Putamen (tissue), 1 donor: ENCODE results near the gene SLC46A3.
"Not testable (repeated sequence)": the region's sequence is repeated elsewhere in the genome, so short reads cannot be mapped to it uniquely, and the experiment has no call there.

ENCODE experiments used
- DNase-seq: peaks from one replicate; pipeline ENCODE4 v3.0.0-alpha.2; 2016; ENCODE audit warnings: low spot score

Gene SLC46A3

DNA sequence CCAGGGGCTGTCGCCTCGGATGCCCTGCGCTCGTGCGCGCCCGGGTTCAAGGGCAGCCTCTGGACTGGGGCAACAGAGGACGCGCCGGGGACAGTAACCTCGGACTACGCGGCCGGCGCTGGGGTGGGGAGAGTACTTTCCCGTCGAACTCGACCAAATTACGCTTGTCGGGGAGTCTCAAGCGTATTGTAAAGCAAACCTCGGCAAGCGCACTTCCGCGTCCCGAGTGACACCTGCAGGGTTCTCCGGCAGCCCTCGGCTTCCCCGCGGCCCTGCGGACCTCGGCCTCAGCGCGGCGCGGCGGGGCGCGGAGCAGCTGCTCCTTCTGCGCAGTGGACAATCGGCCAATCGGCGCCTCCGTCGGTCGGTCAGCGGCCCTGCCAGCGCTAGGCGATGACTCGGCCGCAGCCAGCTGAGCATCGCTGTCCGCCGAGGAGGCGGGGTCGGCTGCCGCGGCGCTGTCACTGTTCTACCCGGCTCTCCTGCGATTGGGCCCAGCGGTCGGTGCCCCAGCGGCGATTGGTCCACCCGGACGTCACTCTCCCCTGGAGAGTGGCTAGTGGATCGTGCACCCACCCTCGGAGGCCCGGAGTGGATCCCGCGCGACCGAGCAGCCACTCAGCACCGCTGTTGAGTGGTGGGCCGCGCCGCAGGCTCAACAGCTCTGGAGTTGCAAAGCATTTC lies at the start of gene SLC46A3:
TSS of gene SLC46A3 (minus strand) at position 428 of the 684 bp plus-strand sequence. CDS start 972 bp downstream, outside the sequence.
- peak; percentile 97 for DNase-seq

DNA sequence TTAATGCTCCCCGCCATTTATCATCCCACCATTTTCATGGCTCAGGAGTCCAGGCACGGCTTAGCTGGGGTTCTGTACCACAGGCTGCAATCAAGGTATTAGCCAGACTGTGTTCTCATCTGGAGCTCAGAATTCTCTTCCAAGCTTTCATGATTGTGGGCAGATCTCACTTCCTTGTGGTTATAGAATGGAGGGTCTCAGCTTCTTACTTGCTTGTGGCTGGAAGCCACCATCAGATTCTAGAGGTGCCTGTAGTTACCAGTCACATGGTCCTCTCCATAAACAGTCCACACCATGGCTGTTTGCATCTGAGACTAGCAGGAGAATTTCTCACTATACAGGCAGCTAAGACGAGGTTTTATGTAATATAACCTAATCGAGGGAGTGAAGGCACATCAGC lies 45.1 kb upstream of the SLC46A3 start:
- no peak for DNase-seq

DNA sequence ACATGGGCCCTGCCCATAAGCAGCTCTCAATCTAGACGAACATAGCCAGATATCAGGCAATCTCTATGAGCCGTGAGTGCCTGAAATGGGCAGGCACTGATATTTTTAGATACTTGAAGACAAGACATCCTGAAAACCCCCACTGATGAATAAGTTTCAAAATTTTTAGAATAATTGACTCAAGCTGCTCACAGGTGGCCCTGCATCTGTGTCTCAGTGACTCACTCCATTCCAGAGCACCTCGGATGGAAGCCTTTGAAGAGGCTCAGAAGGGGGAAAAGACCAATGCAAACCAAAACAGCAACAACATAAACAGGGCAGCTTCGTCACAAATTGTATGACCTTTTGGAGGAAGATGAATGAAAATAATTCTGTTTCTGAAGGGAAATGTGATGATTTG lies 42.8 kb upstream of the SLC46A3 start:
- no peak for DNase-seq

GRCh38 chr13:28755546-28755870 lies 36.7 kb upstream of the SLC46A3 start:
- no peak for DNase-seq

DNA sequence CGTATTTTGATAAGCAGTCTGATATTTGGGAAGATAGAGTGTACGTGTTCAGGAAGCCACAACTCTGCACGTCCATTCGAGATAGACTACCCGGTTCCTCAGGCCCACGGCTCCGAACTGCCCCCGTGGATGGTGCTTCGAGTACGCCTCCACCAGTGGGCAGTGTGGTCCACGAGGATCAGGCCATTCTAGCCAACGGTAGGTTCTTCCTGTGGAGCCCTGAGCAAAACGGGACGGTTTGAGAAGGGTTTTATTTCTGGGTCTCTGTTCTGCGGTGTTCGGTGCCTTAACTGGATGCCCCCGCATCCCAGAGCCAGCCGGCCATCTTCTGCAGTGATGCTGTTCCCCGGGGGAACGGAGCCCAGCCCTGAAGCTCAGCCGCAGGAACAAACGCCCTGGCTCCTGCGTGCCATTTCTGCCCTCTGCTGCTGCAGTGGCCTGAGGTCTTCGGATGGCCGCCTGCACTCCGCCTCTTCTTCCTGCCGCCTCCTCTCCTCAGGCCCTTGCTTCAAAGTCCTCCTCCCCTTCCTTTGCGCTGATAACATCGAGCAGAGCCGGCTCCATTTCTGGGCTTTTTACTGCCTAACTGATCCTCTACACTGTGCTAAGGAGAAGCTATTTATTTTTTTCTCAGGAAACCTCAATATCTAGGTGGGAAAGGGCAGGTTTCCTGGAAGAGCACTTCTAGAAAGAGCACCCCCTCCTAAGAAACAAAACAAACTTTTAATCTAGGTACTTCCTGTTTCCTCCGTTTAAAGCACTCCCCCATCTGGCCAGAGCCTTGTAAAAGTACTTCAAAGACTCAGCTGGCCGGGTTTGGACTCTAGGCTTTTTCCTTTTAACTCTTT lies 36.2 kb upstream of the SLC46A3 start:
- peak; percentile 13 for DNase-seq

- DNase-seq: no peak
Observed at GRCh38 chr13:28753946-28754345, 35.2 kb upstream of the SLC46A3 start.

DNA sequence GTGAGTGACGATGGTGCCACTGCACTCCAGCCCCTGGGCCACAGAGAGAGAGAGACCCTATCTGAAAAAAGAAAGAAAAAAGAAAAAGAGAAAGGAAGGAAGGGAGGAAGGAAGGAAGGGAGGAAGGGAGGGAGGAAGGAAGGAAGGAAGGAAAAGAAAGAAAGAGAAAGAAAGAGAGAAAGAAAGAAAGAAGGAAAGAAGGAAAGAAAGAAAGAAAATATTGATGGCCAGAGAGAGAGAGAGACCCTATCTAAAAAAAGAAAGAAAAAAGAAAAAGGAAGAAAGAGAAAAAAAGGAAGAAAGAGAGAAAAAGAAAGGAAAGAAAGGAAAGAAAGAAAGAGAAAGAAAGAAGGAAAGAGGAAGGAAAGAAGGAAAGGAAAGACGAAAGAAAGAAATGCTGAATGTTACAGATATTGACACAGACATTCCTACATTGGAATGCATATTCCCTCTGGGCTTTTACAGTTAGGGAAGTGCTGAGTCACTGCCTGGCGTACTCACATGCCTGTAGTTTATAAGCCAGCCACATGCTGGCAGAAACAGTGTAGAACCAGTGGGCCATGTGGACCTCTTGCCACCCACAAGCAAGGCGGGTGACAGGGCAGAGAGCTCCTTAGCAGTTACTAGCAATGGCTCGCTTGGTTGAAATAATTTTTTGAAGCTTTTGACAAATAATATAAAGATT lies 34.6 kb upstream of the SLC46A3 start:
- no peak for DNase-seq

GRCh38 chr13:28751175-28751960 lies 32.6 kb upstream of the SLC46A3 start:
- no peak for DNase-seq

GRCh38 chr13:28750187-28751045 lies 31.6 kb upstream of the SLC46A3 start:
- DNase-seq: no peak

DNA sequence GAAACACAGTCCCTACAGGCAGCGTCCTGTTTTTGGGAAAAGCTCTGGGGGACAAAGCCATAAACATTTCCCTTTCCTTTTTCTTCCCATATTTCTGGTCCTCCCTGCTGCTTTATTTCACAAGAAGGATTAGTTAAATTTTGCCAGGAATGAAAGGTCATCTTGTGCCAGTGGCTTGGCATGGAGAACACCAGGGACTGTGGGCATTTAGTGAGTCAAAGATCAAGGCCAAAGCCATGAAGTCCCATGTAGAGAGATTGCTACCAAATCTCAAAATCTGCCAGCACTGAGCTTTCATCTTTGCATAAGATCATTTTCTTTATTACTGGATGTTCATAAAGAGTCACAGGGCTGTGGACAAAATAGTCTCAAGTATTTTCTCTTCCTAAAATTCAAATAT lies 29.1 kb upstream of the SLC46A3 start:
- DNase-seq: no peak

DNA sequence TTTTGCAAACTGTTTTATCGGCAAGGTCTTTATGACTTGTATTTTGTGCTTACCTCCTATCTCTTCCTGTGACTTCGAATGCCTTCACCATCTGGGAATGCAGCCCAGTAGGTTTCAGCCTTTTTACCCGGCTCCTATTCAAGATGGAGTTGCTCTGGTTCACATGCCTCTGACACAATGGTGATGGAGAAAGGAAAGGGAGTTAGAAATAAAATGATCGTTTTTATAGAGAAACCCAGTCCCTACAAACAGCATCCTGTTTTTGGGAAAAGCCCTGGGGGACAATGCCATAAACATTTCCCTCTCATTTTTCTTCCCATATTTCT lies 27.5 kb upstream of the SLC46A3 start:
- no peak for DNase-seq

DNA sequence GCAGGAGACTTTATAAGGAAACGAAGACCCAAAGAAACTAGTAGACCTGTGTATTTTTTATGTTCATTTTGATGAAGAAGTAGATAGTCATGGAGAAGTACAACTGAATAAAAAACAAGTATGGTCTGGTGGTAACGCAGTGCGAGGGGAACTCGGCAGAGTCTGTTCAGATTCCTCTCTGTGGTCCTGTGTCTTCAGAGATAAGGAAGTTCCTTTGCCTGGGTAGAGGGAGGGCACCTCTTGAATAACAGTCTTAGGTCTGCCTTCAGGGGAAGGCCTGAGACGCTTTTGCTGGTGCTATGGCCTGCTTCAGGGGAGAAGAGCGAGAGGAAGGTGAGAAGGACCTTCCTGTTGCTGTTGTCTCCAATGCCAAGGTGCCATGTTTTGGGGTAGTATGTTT lies 25.9 kb upstream of the SLC46A3 start:
- DNase-seq: no peak

- no peak for DNase-seq
Observed at GRCh38 chr13:28744091-28744536, 25.3 kb upstream of the SLC46A3 start.

DNA sequence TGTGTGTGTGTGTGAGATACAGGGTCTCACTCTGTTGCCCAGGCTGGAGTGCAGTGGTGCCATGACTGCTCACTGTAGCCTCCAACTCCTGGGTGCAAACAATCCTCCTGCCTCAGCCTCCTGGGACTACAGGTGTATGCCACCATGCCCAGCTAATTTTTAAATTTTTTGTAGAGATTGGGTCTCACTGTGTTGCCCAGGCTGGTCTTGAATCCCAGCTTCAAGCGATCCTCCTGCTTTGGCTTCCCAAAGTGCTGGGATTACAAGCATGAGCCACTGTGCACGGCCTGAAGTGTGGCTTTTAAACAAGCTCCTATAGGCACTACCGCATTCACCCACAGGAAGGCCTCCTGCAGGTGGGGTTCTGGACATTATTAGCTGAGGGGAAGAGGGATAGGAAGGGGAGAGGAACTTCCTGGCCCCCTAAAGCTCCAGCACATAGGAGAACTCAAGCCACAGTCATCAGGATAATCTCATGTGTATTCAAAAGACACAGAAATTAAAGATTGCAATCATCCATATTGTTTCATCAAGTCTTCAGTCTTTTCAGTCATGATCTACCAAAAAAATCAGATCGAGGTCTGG lies 24.8 kb upstream of the SLC46A3 start:
- DNase-seq: no peak

DNA sequence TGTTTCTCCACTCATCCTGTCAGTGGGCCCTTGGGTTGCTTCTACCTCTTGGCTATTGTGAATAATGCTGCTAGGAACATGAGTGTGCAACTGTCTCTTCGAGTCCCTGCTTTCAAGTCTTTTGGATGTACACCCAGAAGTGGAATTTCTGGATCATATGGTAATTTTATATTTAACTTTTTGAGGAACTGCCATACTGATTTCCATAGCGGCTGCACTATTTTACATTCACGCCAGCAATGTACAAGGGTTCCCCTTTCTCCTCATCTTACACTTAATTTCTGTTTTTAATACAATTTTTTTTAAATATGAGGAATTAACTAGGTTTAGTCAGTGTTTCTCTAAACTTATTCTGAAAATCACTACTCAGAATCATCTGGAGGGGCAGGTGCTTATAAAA lies 24.2 kb upstream of the SLC46A3 start:
- no peak for DNase-seq

DNA sequence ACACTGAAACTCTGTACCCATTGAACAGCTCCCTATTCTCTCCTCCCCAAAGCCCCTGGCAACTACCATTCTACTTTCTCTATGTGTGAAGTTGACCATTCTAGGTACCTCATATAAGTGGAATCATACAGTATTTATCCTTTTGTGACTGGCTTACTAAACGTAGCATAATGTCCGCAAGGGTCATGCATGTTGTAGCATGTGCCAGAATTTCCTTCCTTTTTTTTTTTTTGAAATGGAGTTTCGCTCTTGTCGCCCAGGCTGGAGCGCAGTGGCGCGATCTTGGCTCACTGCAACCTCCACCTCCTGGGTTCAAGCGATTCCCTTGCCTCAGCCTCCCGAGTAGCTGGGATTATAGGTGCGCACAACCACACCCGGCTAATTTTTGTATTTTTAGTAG lies 23.7 kb upstream of the SLC46A3 start:
- not testable (repeated sequence) for DNase-seq

- no peak for DNase-seq
Observed at GRCh38 chr13:28741084-28741491, 22.3 kb upstream of the SLC46A3 start.

DNA sequence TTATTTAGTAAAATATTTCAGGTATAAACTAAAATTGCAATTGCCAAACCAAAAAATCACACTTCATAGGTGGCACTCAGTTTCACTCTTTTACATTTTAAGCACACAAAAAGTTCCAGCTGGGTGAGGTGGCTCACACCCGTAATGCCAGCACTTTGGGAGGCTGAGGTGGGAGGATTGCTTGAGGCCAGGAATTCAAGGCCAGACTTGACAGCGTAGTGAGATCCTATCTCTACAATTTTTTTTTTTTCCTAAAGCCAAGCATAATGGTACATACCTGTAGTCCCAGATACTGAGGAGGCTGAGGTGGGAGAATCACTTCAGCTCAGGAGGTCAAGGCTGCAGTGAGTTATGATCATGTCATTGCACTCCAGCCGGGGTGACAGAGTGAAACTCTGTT lies 20.6 kb upstream of the SLC46A3 start:
- no peak for DNase-seq

- DNase-seq: no peak
Observed at GRCh38 chr13:28735481-28736029, 16.8 kb upstream of the SLC46A3 start.

DNA sequence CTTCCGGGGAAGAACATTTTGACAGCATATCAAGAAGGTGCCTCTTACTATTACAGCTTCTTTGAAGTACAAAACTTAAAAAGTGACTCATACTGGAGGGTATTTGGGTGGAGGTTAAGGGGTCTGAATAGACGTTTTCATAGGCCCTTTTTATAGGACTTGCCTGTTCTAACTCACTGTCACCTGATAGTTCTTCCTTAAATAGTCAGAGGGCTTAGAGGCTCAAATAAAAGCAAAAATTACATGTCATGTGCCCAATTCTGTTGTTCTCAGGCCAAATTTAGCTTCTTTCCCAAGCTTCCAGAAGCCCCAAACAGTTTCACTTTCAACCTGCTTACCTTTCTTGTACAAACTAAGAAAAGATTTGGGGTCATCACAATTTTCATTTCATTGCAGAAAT lies 16.1 kb upstream of the SLC46A3 start:
- no peak for DNase-seq

DNA sequence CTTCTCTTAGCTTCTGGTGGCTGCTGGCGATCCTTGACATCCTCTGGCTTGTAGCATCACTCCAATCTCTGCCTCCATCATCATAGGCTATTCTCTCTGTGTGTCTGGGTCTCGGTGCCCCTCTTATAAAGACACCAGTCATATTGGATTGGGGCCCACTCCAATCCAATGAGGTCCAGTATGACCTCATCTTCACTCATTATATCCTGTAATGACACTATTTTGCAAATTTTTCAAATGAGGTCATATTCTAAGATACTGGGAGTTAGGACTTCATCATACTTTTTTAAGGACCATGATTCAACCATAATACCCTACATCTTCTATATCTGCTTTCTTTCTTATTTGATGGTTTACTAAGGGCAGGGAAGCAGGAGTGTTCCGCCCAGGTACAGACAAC lies 12.0 kb upstream of the SLC46A3 start:
- no peak for DNase-seq
